NCI-H2227 treated with DMSO at 0.1 percent for 48 hours (cell line): ENCODE measurements around the gene UBXN6.

ENCODE experiments used
- DNase-seq: peaks from one replicate; lab custom pipeline; 2025; lab: John Stamatoyannopoulos, UW

Gene UBXN6

GRCh38 chr19:4455719-4456475 is 1.7 kb downstream of the UBXN6 start:
- no peak for DNase-seq

GRCh38 chr19:4454747-4455718 is 2.6 kb downstream of the UBXN6 start:
- no peak for DNase-seq

- no peak for DNase-seq
Measured at GRCh38 chr19:4453232-4454179, 4.1 kb downstream of the UBXN6 start.

- no peak for DNase-seq
Measured at GRCh38 chr19:4452230-4452990, 5.2 kb downstream of the UBXN6 start.

- no peak for DNase-seq
Measured at GRCh38 chr19:4449639-4450028, 8.0 kb downstream of the UBXN6 start.

- DNase-seq = no peak
Measured at GRCh38 chr19:4449022-4449638, 8.5 kb downstream of the UBXN6 start.

GRCh38 chr19:4448147-4448985 is 9.2 kb downstream of the UBXN6 start:
- DNase-seq = no peak

- DNase-seq = no peak
Measured at GRCh38 chr19:4447327-4448146, 10.1 kb downstream of the UBXN6 start.

GRCh38 chr19:4446704-4447200 is 10.8 kb downstream of the UBXN6 start:
- DNase-seq = no peak

- no peak for DNase-seq
Measured at GRCh38 chr19:4445963-4446703, 11.5 kb downstream of the UBXN6 start.

- no peak for DNase-seq
Measured at GRCh38 chr19:4444765-4445741, 12.5 kb downstream of the UBXN6 start.

GRCh38 chr19:4443966-4444764 is 13.4 kb downstream of the UBXN6 start:
- DNase-seq = no peak

GRCh38 chr19:4443188-4443587 is 14.4 kb downstream of the UBXN6 start:
- DNase-seq = no peak

- DNase-seq = no peak
Measured at GRCh38 chr19:4442819-4443146, 14.8 kb downstream of the UBXN6 start.

- DNase-seq = no peak
Measured at GRCh38 chr19:4441994-4442818, 15.4 kb downstream of the UBXN6 start.
